Measurements from ENCODE around the gene NEB.
"Not testable (repeated sequence)": the region's sequence is repeated elsewhere in the genome, so short reads cannot be mapped to it uniquely, and the experiment has no call there.

The NEB gene

GRCh38 chr2:151753540-151753939 is 19.3 kb upstream of the NEB start:
- no peak overlapping the region for H3K4me3 ChIP-seq (ENCODE audit: low read depth, low read length)
- in situ Hi-C loops (cut with HindIII; ENCODE audit: low sequenced_read_pairs): no loop called here
- no peak for DNase-seq (ENCODE audit: low read depth, low spot score)
- TF ChIP-seq CTCF (IDR thresholded peaks at IDR 0.05; ENCODE audit: low read depth, low read length): no peak

GRCh38 chr2:151745261-151745660 is 11.0 kb upstream of the NEB start:
- H3K4me3 ChIP-seq (ENCODE audit: low read depth, low read length); DNase-seq (ENCODE audit: low read depth, low spot score); in situ Hi-C loops (cut with HindIII; ENCODE audit: low sequenced_read_pairs): not testable (repeated sequence)

GRCh38 chr2:151730262-151730975 is 3.9 kb downstream of the NEB start:
- peak; percentile 73 for DNase-seq (ENCODE audit: low read depth, low spot score)
- in situ Hi-C loops (cut with HindIII; ENCODE audit: low sequenced_read_pairs): no loop called here
- no peak overlapping the region for H3K4me3 ChIP-seq (ENCODE audit: low read depth, low read length)
- no peak for TF ChIP-seq CTCF (IDR thresholded peaks at IDR 0.05; ENCODE audit: low read depth, low read length)

- no peak overlapping the region for H3K4me3 ChIP-seq (ENCODE audit: low read depth, low read length)
- in situ Hi-C loops (cut with HindIII; ENCODE audit: low sequenced_read_pairs): no loop called here
- no peak for DNase-seq (ENCODE audit: low read depth, low spot score)
- TF ChIP-seq CTCF (IDR thresholded peaks at IDR 0.05; ENCODE audit: low read depth, low read length): no peak
Measured at GRCh38 chr2:151729837-151730236, 4.4 kb downstream of the NEB start.

GRCh38 chr2:151729415-151729811 is 4.9 kb downstream of the NEB start:
- in situ Hi-C loops (cut with HindIII; ENCODE audit: low sequenced_read_pairs): no loop called here
- no peak for TF ChIP-seq CTCF (IDR thresholded peaks at IDR 0.05; ENCODE audit: low read depth, low read length)
- H3K4me3 ChIP-seq (ENCODE audit: low read depth, low read length): no peak overlapping the region
- no peak for DNase-seq (ENCODE audit: low read depth, low spot score)

- no peak for DNase-seq (ENCODE audit: low read depth, low spot score)
- in situ Hi-C loops (cut with HindIII; ENCODE audit: low sequenced_read_pairs): no loop called here
- no peak for TF ChIP-seq CTCF (IDR thresholded peaks at IDR 0.05; ENCODE audit: low read depth, low read length)
- H3K4me3 ChIP-seq (ENCODE audit: low read depth, low read length): no peak overlapping the region
Measured at GRCh38 chr2:151728804-151729414, 5.4 kb downstream of the NEB start.
